Lower leg skin (tissue), 3 donors: ENCODE results near the gene POLR3B.

ENCODE experiments used
- POLR2A ChIP-seq, 2 donors: fragments of 450-650 bp; IDR thresholded peaks; one replicate each; pipeline ENCODE4 v1.6.1; 2016 to 2017; ENCODE audit warnings: antibody characterized with exemption in 2 of 2, mild to moderate bottlenecking in 1 of 2, moderate library complexity in 1 of 2
- TF ChIP-seq, protein P1 (sequence below), 3 donors: fragments of 450-650 bp; IDR thresholded peaks; one replicate each; pipeline ENCODE4 v1.5.1; 2016; ENCODE audit warnings: antibody characterized with exemption in 3 of 3, mild to moderate bottlenecking in 3 of 3, moderate library complexity in 2 of 3

DNA sequence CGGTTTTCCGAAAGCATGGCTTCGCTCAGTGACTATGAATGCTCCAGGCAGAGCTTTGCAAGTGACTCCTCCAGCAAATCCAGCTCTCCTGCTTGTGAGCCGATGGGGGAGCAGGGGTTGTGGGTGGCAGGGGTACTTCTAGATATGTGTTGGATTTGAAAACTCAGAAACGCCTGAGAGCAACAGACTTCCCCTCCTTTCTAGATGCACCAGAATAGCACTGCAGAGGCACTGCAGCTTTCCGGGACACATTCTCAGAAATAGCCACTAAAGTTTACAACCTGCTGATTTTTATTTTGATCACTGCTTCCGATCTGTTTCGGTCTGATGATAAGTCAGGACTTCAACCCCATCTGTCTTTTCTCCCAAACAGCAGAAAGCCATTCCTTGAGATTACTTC, 46.4 kb upstream of the POLR3B start:
- TF ChIP-seq, protein P1, sequence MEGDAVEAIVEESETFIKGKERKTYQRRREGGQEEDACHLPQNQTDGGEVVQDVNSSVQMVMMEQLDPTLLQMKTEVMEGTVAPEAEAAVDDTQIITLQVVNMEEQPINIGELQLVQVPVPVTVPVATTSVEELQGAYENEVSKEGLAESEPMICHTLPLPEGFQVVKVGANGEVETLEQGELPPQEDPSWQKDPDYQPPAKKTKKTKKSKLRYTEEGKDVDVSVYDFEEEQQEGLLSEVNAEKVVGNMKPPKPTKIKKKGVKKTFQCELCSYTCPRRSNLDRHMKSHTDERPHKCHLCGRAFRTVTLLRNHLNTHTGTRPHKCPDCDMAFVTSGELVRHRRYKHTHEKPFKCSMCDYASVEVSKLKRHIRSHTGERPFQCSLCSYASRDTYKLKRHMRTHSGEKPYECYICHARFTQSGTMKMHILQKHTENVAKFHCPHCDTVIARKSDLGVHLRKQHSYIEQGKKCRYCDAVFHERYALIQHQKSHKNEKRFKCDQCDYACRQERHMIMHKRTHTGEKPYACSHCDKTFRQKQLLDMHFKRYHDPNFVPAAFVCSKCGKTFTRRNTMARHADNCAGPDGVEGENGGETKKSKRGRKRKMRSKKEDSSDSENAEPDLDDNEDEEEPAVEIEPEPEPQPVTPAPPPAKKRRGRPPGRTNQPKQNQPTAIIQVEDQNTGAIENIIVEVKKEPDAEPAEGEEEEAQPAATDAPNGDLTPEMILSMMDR (IDR thresholded peaks at IDR 0.05): no peak
- TF ChIP-seq POLR2A (IDR thresholded peaks at IDR 0.05): no peak
